ENCODE data around the gene RGS8.

GRCh38 chr1:182666706-182667105, 17.7 kb downstream of the RGS8 start:
- no peak for TF ChIP-seq YY1 (IDR thresholded peaks at IDR 0.05; ENCODE audit: insufficient read depth, insufficient read length)
- TF ChIP-seq SUZ12 (IDR thresholded peaks at IDR 0.05; ENCODE audit: extremely low read depth, insufficient read depth, insufficient read length) = no peak

Measured in NT2/D1 (cell line).